WERI-Rb-1 (cell line): ENCODE results near the gene RNF208.

Source experiments
- DNase-seq: peaks from one replicate; pipeline ENCODE4 v3.0.0-alpha.2; 2020
- H3K27ac ChIP-seq: fragments of 250-450 bp; sonication (Bioruptor Pico); 2 replicates; pipeline ENCODE4 v1.5.1; 2020; ENCODE audit warnings: mild to moderate bottlenecking, moderate library complexity
- H3K27me3 ChIP-seq: fragments of 250-450 bp; sonication (Bioruptor Pico); 2 replicates; pipeline ENCODE4 v1.5.1; 2021; ENCODE audit warnings: mild to moderate bottlenecking, low read depth, moderate library complexity; ENCODE audit not compliant: insufficient read depth, severe bottlenecking
- H3K36me3 ChIP-seq: fragments of 250-450 bp; sonication (Bioruptor Pico); 2 replicates; pipeline ENCODE4 v1.5.1; 2020; ENCODE audit warnings: mild to moderate bottlenecking, moderate library complexity
- H3K4me3 ChIP-seq: 2 replicates; pipeline ENCODE4 v1.5.1; 2011; ENCODE audit warnings: low read depth, mild to moderate bottlenecking, control low read depth, low read length
- H3K9me3 ChIP-seq: fragments of 250-450 bp; sonication (Bioruptor Pico); 2 replicates; pipeline ENCODE4 v1.5.1; 2021; ENCODE audit warnings: mild to moderate bottlenecking, moderate library complexity; ENCODE audit not compliant: severe bottlenecking
- CTCF ChIP-seq: IDR thresholded peaks from 2 replicates; pipeline ENCODE4 v1.5.1; 2011; ENCODE audit warnings: low read depth, mild to moderate bottlenecking, control low read depth, inconsistent platforms, low read length

RNF208 gene

GRCh38 chr9:137183980-137184595 is 38.0 kb downstream of the RNF208 start:
- DNase-seq = no peak
- Histone ChIP-seq H3K9me3 (no peaks in the 10 kb centered on the region), H3K27me3 (no peaks in the 10 kb centered on the region), H3K27ac (no peak overlapping the region), H3K4me3 (no peak overlapping the region), H3K36me3 (no peaks in the 10 kb centered on the region)
- no peak for TF ChIP-seq CTCF

- DNase-seq = no peak
- no peak for TF ChIP-seq CTCF
- no peaks in the 10 kb centered on the region for H3K27me3 ChIP-seq
- no peak overlapping the region for H3K27ac ChIP-seq
- H3K9me3 ChIP-seq = no peaks in the 10 kb centered on the region
- no peak overlapping the region for H3K4me3 ChIP-seq
- H3K36me3 ChIP-seq = no peaks in the 10 kb centered on the region
Measured at GRCh38 chr9:137182836-137183235, 39.2 kb downstream of the RNF208 start.

GRCh38 chr9:137181680-137182079 is 40.4 kb downstream of the RNF208 start:
- TF ChIP-seq CTCF = no peak
- Histone ChIP-seq H3K36me3 (no peaks in the 10 kb centered on the region), H3K9me3 (no peaks in the 10 kb centered on the region), H3K27ac (no peak overlapping the region), H3K4me3 (no peak overlapping the region), H3K27me3 (no peaks in the 10 kb centered on the region)
- DNase-seq = no peak

DNA sequence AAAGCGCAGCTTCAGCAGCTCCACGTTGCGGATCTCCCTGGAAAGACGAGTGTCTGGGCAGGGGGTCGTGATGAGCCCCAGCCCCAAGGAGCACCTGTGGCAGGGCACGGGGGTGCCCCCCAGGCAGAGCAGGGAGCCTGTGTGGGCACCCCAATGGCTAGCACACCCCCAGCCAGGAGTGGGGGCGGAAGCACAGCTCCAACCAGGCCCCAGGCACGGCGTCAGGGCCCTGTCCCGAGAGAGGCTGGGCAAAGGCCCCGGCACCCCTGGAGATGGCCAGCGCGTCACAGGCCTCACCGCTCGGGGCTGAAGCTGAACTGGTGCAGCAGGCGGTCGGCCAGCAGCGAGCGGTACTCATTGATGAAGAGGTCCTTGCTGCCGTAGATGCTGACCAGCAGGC is 41.5 kb downstream of the RNF208 start:
- no peak overlapping the region for H3K27ac ChIP-seq
- no peaks in the 10 kb centered on the region for H3K27me3 ChIP-seq
- H3K4me3 ChIP-seq = no peak overlapping the region
- no peak for DNase-seq
- no peaks in the 10 kb centered on the region for H3K36me3 ChIP-seq
- no peak for TF ChIP-seq CTCF
- no peaks in the 10 kb centered on the region for H3K9me3 ChIP-seq

DNA sequence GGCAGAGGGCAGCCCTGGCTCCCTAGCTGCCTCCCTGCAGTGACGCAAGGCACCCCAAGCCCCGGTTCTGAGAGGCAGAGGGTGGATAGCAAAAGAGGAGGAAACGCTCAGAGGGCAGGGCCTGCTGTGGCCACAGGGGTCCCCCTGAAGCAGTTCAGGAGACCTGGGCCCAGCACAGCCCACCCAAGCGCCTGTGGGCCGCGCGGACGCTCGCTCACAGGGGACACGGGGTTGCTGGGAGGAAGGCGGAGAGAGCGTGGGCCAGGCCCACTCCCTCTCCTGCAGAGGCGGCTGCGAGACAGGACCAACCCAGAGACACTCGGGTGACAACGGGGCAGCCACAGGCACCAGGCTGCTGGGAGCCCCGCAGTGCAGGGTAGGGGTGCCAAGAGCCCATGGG is 42.3 kb downstream of the RNF208 start:
- TF ChIP-seq CTCF = no peak
- DNase-seq = no peak
- no peaks in the 10 kb centered on the region for H3K9me3 ChIP-seq
- no peak overlapping the region for H3K27ac ChIP-seq
- H3K4me3 ChIP-seq = no peak overlapping the region
- H3K36me3 ChIP-seq = no peaks in the 10 kb centered on the region
- no peaks in the 10 kb centered on the region for H3K27me3 ChIP-seq

- Histone ChIP-seq H3K9me3 (no peaks in the 10 kb centered on the region), H3K27ac (no peak overlapping the region), H3K4me3 (no peak overlapping the region), H3K27me3 (no peaks in the 10 kb centered on the region), H3K36me3 (no peaks in the 10 kb centered on the region)
- DNase-seq = no peak
- TF ChIP-seq CTCF = no peak
Measured at GRCh38 chr9:137178939-137179630, 43.0 kb downstream of the RNF208 start.
